Ishikawa (cell line): ENCODE measurements around the gene ZNF569.

Experiments
- CEBPB ChIP-seq: IDR thresholded peaks from 2 replicates; pipeline ENCODE4 v1.6.1; 2012
- CREB1 ChIP-seq: IDR thresholded peaks from 2 replicates; pipeline ENCODE4 v1.6.1; 2012; ENCODE audit warnings: low read depth
- EGR1 ChIP-seq: IDR thresholded peaks from 2 replicates; pipeline ENCODE4 v1.6.1; 2012
- EP300 ChIP-seq: IDR thresholded peaks from 2 replicates; pipeline ENCODE4 v1.6.1; 2012; ENCODE audit warnings: borderline replicate concordance
- FOXM1 ChIP-seq: IDR thresholded peaks from 2 replicates; pipeline ENCODE4 v1.6.1; 2012; ENCODE audit warnings: low read depth, borderline replicate concordance
- MAX ChIP-seq: IDR thresholded peaks from 2 replicates; pipeline ENCODE4 v1.6.1; 2012
- NFIC ChIP-seq: IDR thresholded peaks from 2 replicates; pipeline ENCODE4 v1.6.1; 2012
- RAD21 ChIP-seq: IDR thresholded peaks from 2 replicates; pipeline ENCODE4 v1.6.1; 2012; ENCODE audit warnings: low read depth
- REST ChIP-seq: IDR thresholded peaks from 2 replicates; pipeline ENCODE4 v1.6.1; 2012; ENCODE audit warnings: low read depth, mild to moderate bottlenecking
- TAF1 ChIP-seq: IDR thresholded peaks from 2 replicates; pipeline ENCODE4 v1.6.1; 2012; ENCODE audit warnings: low read depth, mild to moderate bottlenecking
- TEAD4 ChIP-seq: IDR thresholded peaks from 2 replicates; pipeline ENCODE4 v1.6.1; 2012
- USF1 ChIP-seq: IDR thresholded peaks from 2 replicates; pipeline ENCODE4 v1.6.1; 2012
- YY1 ChIP-seq: IDR thresholded peaks from 2 replicates; pipeline ENCODE4 v1.6.1; 2012; ENCODE audit warnings: low read depth

GRCh38 chr19:37507167-37507464, 39.9 kb upstream of the ZNF569 start:
- TF ChIP-seq CREB1 (no peak), EP300 (no peak), CEBPB (no peak), FOXM1 (no peak), YY1 (no peak), MAX (no peak), REST (no peak), TEAD4 (no peak), EGR1 (no peak), USF1 (no peak), RAD21 (no peak), TAF1 (no peak), NFIC (no peak)
